ENCODE data around the gene GABPB1.

Gene GABPB1

GRCh38 chr15:50365570-50365969 is 10.6 kb upstream of the GABPB1 start:
- H3K79me1 ChIP-seq (ENCODE audit: low read length): peaks cover 2% of the 10 kb centered on the region
- DNase-seq: no peak
- no peak overlapping the region for H2BK5ac ChIP-seq (ENCODE audit: low read length)
- no peak overlapping the region for H4K8ac ChIP-seq (ENCODE audit: low read depth, low read length)
- no peak overlapping the region for H3K27ac ChIP-seq (ENCODE audit: low read depth, low read length)
- no peak overlapping the region for H3K4me3 ChIP-seq (ENCODE audit: low read length)
- no peaks in the 10 kb centered on the region for H3K4me1 ChIP-seq (ENCODE audit: control insufficient read depth, low read depth, low read length)
- no peak overlapping the region for H3K23ac ChIP-seq (ENCODE audit: low read length)
- no peak overlapping the region for H2BK15ac ChIP-seq (replicated peaks; ENCODE audit: low read depth)
- no peak overlapping the region for H3K4me2 ChIP-seq (ENCODE audit: low read length)
- H2AK5ac ChIP-seq (ENCODE audit: low read length): no peak overlapping the region
- no peak overlapping the region for H3K56ac ChIP-seq (ENCODE audit: low read length)
- H3K4ac ChIP-seq (ENCODE audit: low read depth, low read length): no peak overlapping the region
- peaks cover 5% of the 10 kb centered on the region for H3K36me3 ChIP-seq (ENCODE audit: control insufficient read depth, insufficient read depth, low read length)
- H3K79me2 ChIP-seq (ENCODE audit: control insufficient read depth, insufficient read depth, low read length): peaks cover 2% of the 10 kb centered on the region
- no peak overlapping the region for H3K18ac ChIP-seq (ENCODE audit: low read length)
- H4K5ac ChIP-seq (ENCODE audit: low read length): no peak overlapping the region
- no peak overlapping the region for H2BK120ac ChIP-seq (ENCODE audit: low read depth, low read length)
- H3K9ac ChIP-seq (ENCODE audit: low read length): no peak overlapping the region
- H3K27me3 ChIP-seq (ENCODE audit: insufficient read depth, low read length, poor library complexity): no peaks in the 10 kb centered on the region
- WGBS (ENCODE audit: extremely low coverage, insufficient coverage, low lambda C conversion rate): no CpG with 5 or more reads among the region's 2 CpGs

- no peak overlapping the region for H3K18ac ChIP-seq (ENCODE audit: low read length)
- no peak overlapping the region for H4K5ac ChIP-seq (ENCODE audit: low read length)
- H2BK15ac ChIP-seq (replicated peaks; ENCODE audit: low read depth): no peak overlapping the region
- H4K8ac ChIP-seq (ENCODE audit: low read depth, low read length): no peak overlapping the region
- H3K23ac ChIP-seq (ENCODE audit: low read length): no peak overlapping the region
- no peak overlapping the region for H2BK5ac ChIP-seq (ENCODE audit: low read length)
- H3K4ac ChIP-seq (ENCODE audit: low read depth, low read length): no peak overlapping the region
- peaks cover 4% of the 10 kb centered on the region for H3K79me1 ChIP-seq (ENCODE audit: low read length)
- H3K4me1 ChIP-seq (ENCODE audit: control insufficient read depth, low read depth, low read length): no peaks in the 10 kb centered on the region
- peaks cover 2% of the 10 kb centered on the region for H3K79me2 ChIP-seq (ENCODE audit: control insufficient read depth, insufficient read depth, low read length)
- H3K27ac ChIP-seq (ENCODE audit: low read depth, low read length): no peak overlapping the region
- no peak overlapping the region for H2AK5ac ChIP-seq (ENCODE audit: low read length)
- H3K27me3 ChIP-seq (ENCODE audit: insufficient read depth, low read length, poor library complexity): no peaks in the 10 kb centered on the region
- H3K9ac ChIP-seq (ENCODE audit: low read length): no peak overlapping the region
- no peak overlapping the region for H3K4me3 ChIP-seq (ENCODE audit: low read length)
- H2BK120ac ChIP-seq (ENCODE audit: low read depth, low read length): no peak overlapping the region
- H3K56ac ChIP-seq (ENCODE audit: low read length): no peak overlapping the region
- no peak overlapping the region for H3K4me2 ChIP-seq (ENCODE audit: low read length)
- no peak for DNase-seq
- no CpG with 5 or more reads among the region's 2 CpGs for WGBS (ENCODE audit: extremely low coverage, insufficient coverage, low lambda C conversion rate)
- peaks cover 5% of the 10 kb centered on the region for H3K36me3 ChIP-seq (ENCODE audit: control insufficient read depth, insufficient read depth, low read length)
These were observed 8.6 kb upstream of the GABPB1 start for GRCh38 chr15:50363612-50364011.

GRCh38 chr15:50361756-50362155 is 6.8 kb upstream of the GABPB1 start:
- Histone ChIP-seq H2BK15ac (replicated peaks; ENCODE audit: low read depth) (no peak overlapping the region), H2BK5ac (ENCODE audit: low read length) (no peak overlapping the region), H3K79me1 (ENCODE audit: low read length) (peaks cover 4% of the 10 kb centered on the region), H3K9ac (ENCODE audit: low read length) (no peak overlapping the region), H3K27ac (ENCODE audit: low read depth, low read length) (no peak overlapping the region), H3K4me3 (ENCODE audit: low read length) (no peak overlapping the region), H3K4ac (ENCODE audit: low read depth, low read length) (no peak overlapping the region), H3K4me2 (ENCODE audit: low read length) (no peak overlapping the region), H3K36me3 (ENCODE audit: control insufficient read depth, insufficient read depth, low read length) (peaks cover 5% of the 10 kb centered on the region), H4K8ac (ENCODE audit: low read depth, low read length) (no peak overlapping the region), H3K4me1 (ENCODE audit: control insufficient read depth, low read depth, low read length) (no peaks in the 10 kb centered on the region), H2BK120ac (ENCODE audit: low read depth, low read length) (no peak overlapping the region), H4K5ac (ENCODE audit: low read length) (no peak overlapping the region), H3K18ac (ENCODE audit: low read length) (no peak overlapping the region), H2AK5ac (ENCODE audit: low read length) (no peak overlapping the region), H3K27me3 (ENCODE audit: insufficient read depth, low read length, poor library complexity) (no peaks in the 10 kb centered on the region), H3K79me2 (ENCODE audit: control insufficient read depth, insufficient read depth, low read length) (peaks cover 13% of the 10 kb centered on the region), H3K56ac (ENCODE audit: low read length) (no peak overlapping the region), H3K23ac (ENCODE audit: low read length) (peak overlapping the region; percentile 74)
- WGBS (ENCODE audit: extremely low coverage, insufficient coverage, low lambda C conversion rate): no CpG with 5 or more reads among the region's 6 CpGs
- DNase-seq: no peak

- no peak overlapping the region for H3K4me2 ChIP-seq (ENCODE audit: low read length)
- H3K56ac ChIP-seq (ENCODE audit: low read length): no peak overlapping the region
- no CpG with 5 or more reads among the region's 1 CpG for WGBS (ENCODE audit: extremely low coverage, insufficient coverage, low lambda C conversion rate)
- H3K79me1 ChIP-seq (ENCODE audit: low read length): peaks cover 4% of the 10 kb centered on the region
- H3K36me3 ChIP-seq (ENCODE audit: control insufficient read depth, insufficient read depth, low read length): peaks cover 5% of the 10 kb centered on the region
- H3K4ac ChIP-seq (ENCODE audit: low read depth, low read length): no peak overlapping the region
- H3K4me1 ChIP-seq (ENCODE audit: control insufficient read depth, low read depth, low read length): no peaks in the 10 kb centered on the region
- no peak overlapping the region for H3K27ac ChIP-seq (ENCODE audit: low read depth, low read length)
- peaks cover 32% of the 10 kb centered on the region for H3K79me2 ChIP-seq (ENCODE audit: control insufficient read depth, insufficient read depth, low read length)
- no peak overlapping the region for H3K18ac ChIP-seq (ENCODE audit: low read length)
- H2BK120ac ChIP-seq (ENCODE audit: low read depth, low read length): no peak overlapping the region
- H3K27me3 ChIP-seq (ENCODE audit: insufficient read depth, low read length, poor library complexity): no peaks in the 10 kb centered on the region
- no peak overlapping the region for H2BK15ac ChIP-seq (replicated peaks; ENCODE audit: low read depth)
- no peak overlapping the region for H2BK5ac ChIP-seq (ENCODE audit: low read length)
- peak; percentile 83 for DNase-seq
- no peak overlapping the region for H3K4me3 ChIP-seq (ENCODE audit: low read length)
- no peak overlapping the region for H3K23ac ChIP-seq (ENCODE audit: low read length)
- no peak overlapping the region for H3K9ac ChIP-seq (ENCODE audit: low read length)
- H4K5ac ChIP-seq (ENCODE audit: low read length): no peak overlapping the region
- H4K8ac ChIP-seq (ENCODE audit: low read depth, low read length): no peak overlapping the region
- H2AK5ac ChIP-seq (ENCODE audit: low read length): no peak overlapping the region
These were observed 3.8 kb upstream of the GABPB1 start for GRCh38 chr15:50358845-50359244.

- no peak overlapping the region for H3K27ac ChIP-seq (ENCODE audit: low read depth, low read length)
These were observed 982 bp upstream of the GABPB1 start for GRCh38 chr15:50355980-50356379.

GRCh38 chr15:50355619-50355905 is 564 bp upstream of the GABPB1 start:
- peak overlapping the region; percentile 80 for H3K9ac ChIP-seq (ENCODE audit: low read length)

More at GRCh38 chr15:50355980-50356379, 982 bp upstream of the GABPB1 start:
- Histone ChIP-seq H3K4ac (ENCODE audit: low read depth, low read length) (no peak overlapping the region), H3K56ac (ENCODE audit: low read length) (peak overlapping the region; percentile 88), H3K18ac (ENCODE audit: low read length) (peak overlapping the region; percentile 97), H2AK5ac (ENCODE audit: low read length) (no peak overlapping the region), H3K4me1 (ENCODE audit: control insufficient read depth, low read depth, low read length) (no peaks in the 10 kb centered on the region), H3K79me1 (ENCODE audit: low read length) (peaks cover 2% of the 10 kb centered on the region), H2BK15ac (replicated peaks; ENCODE audit: low read depth) (no peak overlapping the region), H4K8ac (ENCODE audit: low read depth, low read length) (no peak overlapping the region), H3K4me3 (ENCODE audit: low read length) (peak overlapping the region; percentile 98), H3K23ac (ENCODE audit: low read length) (no peak overlapping the region), H4K5ac (ENCODE audit: low read length) (no peak overlapping the region), H3K9ac (ENCODE audit: low read length) (peak overlapping the region; percentile 80), H3K4me2 (ENCODE audit: low read length) (peak overlapping the region; percentile 47), H2BK5ac (ENCODE audit: low read length) (no peak overlapping the region), H3K27me3 (ENCODE audit: insufficient read depth, low read length, poor library complexity) (no peaks in the 10 kb centered on the region), H2BK120ac (ENCODE audit: low read depth, low read length) (no peak overlapping the region), H3K79me2 (ENCODE audit: control insufficient read depth, insufficient read depth, low read length) (peaks cover 57% of the 10 kb centered on the region), H3K36me3 (ENCODE audit: control insufficient read depth, insufficient read depth, low read length) (no peaks in the 10 kb centered on the region)
- no CpG with 5 or more reads among the region's 2 CpGs for WGBS (ENCODE audit: extremely low coverage, insufficient coverage, low lambda C conversion rate)
- no peak for DNase-seq

More at GRCh38 chr15:50355619-50355905, 564 bp upstream of the GABPB1 start:
- Histone ChIP-seq H2BK120ac (ENCODE audit: low read depth, low read length) (no peak overlapping the region), H4K8ac (ENCODE audit: low read depth, low read length) (no peak overlapping the region), H3K23ac (ENCODE audit: low read length) (no peak overlapping the region), H3K4me1 (ENCODE audit: control insufficient read depth, low read depth, low read length) (no peaks in the 10 kb centered on the region), H3K79me1 (ENCODE audit: low read length) (peaks cover 2% of the 10 kb centered on the region), H3K4ac (ENCODE audit: low read depth, low read length) (peak overlapping the region; percentile 99), H2AK5ac (ENCODE audit: low read length) (peak overlapping the region; percentile 83), H2BK5ac (ENCODE audit: low read length) (peak overlapping the region; percentile 86), H3K56ac (ENCODE audit: low read length) (peak overlapping the region; percentile 88), H4K5ac (ENCODE audit: low read length) (peak overlapping the region; percentile 90), H3K79me2 (ENCODE audit: control insufficient read depth, insufficient read depth, low read length) (peaks cover 62% of the 10 kb centered on the region), H2BK15ac (replicated peaks; ENCODE audit: low read depth) (no peak overlapping the region), H3K18ac (ENCODE audit: low read length) (peak overlapping the region; percentile 97), H3K27ac (ENCODE audit: low read depth, low read length) (peak overlapping the region; percentile 96), H3K36me3 (ENCODE audit: control insufficient read depth, insufficient read depth, low read length) (no peaks in the 10 kb centered on the region), H3K27me3 (ENCODE audit: insufficient read depth, low read length, poor library complexity) (no peaks in the 10 kb centered on the region), H3K4me2 (ENCODE audit: low read length) (peak overlapping the region; percentile 47), H3K4me3 (ENCODE audit: low read length) (peak overlapping the region; percentile 98)
- no peak for DNase-seq
- no CpG with 5 or more reads among the region's 8 CpGs for WGBS (ENCODE audit: extremely low coverage, insufficient coverage, low lambda C conversion rate)

Measured in mesendoderm (in vitro differentiated cells).